ENCODE results near the gene RIPOR2. TPM values are rescaled to one million over a fixed set of nuclear protein-coding genes. Genes with fewer than 3 reads are reported as not detected.
"Not testable (repeated sequence)": the region's sequence is repeated elsewhere in the genome, so short reads cannot be mapped to it uniquely, and the experiment has no call there.

Gene RIPOR2
- total and polyA plus RNA-seq, 7 experiments from 2014 or later, result 246 to 813 (median 532) TPM

DNA sequence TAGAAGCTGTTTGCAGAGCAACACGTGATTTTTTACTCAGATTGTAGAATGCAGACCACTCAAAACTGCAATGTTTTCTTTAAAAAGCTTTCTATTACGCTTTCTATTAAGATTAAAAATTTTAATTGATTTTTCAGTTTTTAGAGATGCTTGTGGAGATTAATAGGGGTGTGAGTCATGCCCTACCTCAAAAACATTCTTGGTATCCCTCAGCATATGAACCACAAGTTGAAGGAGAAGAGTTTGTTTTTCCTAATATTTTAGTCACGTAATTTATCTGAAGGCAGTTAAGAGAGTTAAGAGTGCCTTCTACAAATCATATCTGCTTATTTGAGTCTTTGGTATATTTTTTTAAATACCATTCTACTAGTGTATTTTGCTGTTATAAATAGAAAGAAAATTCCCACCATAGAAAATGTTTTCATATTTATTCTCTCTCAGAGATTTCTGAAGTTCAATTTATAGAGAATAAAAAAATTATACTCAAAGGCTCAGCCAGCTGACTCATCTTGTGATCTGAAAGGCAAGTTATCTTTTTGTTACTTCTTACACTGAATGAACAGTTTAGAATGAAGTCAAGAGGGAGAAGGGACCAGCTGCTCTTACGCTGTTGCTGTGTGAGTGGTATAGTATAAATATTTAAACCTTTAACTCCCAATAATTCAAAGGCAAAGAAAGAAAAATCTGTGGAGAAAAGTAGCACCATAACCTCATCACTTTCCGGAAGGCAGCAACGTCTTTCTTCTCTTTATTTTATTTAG lies 7.6 kb downstream of the RIPOR2 start:
- H3K4me1 ChIP-seq (ENCODE audit: control insufficient read depth in 2 of 2, insufficient read depth in 2 of 2, low read length in 2 of 2), result peaks cover 47 to 72% of the 10 kb centered on the region in 2 donors
- H3K36me3 ChIP-seq (ENCODE audit: control insufficient read depth in 2 of 3, insufficient read depth in 3 of 3, low read length in 3 of 3), result peaks cover 16 to 41% (median 19%) of the 10 kb centered on the region in 3 experiments
- Mint-ChIP-seq H3K36me3 (peaks cover 28 to 78% (median 64%) of the 10 kb centered on the region in 5 donors), H3K9me3 (peaks cover 0 to 8% (median 0%) of the 10 kb centered on the region in 11 donors), H3K27me3 (peaks cover 0 to 2% (median 0%) of the 10 kb centered on the region in 5 donors), H3K4me1 (peaks cover 69 to 83% (median 73%) of the 10 kb centered on the region in 7 donors), H3K27ac (peak overlapping the region; percentile 84 to 99 (median 93)), H3K4me3 (peak overlapping the region; percentile 83 to 100 (median 98))
- intact Hi-C loops (cut with micrococcal nuclease), result loop anchor here in 1 of 2 donors (1.0 to 5.0 kb wide), 5 partner anchors 8 to 206 kb away; no protein-coding TSS in a partner anchor
- H3K4me3 ChIP-seq (ENCODE audit: low read length), result peak overlapping the region; percentile 89
- no peaks in the 10 kb centered on the region for H3K9me3 ChIP-seq (ENCODE audit: control insufficient read depth in 2 of 3, low read length in 3 of 3)
- no peak for ATAC-seq
- no peaks in the 10 kb centered on the region for H3K27me3 ChIP-seq (ENCODE audit: control insufficient read depth in 2 of 2, insufficient read depth in 2 of 2, low read length in 2 of 2)
- peak in 1 of 9 donors; percentile 55 for DNase-seq
- ChIA-PET CTCF (interaction anchor here (0.9 to 1.9 kb wide), 5 partner anchors 10 to 64 kb away, joined by 3 to 8 read pairs (median 4); no protein-coding TSS in a partner anchor), POLR2A (interaction anchor here (0.7 to 19.0 kb wide), 9 partner anchors 8 to 152 kb away, joined by 3 to 1484 read pairs (median 64); partner anchors contain the start of gene RIPOR2)
- H3K27ac ChIP-seq (ENCODE audit: low read depth, low read length), result peak overlapping the region; percentile 85

DNA sequence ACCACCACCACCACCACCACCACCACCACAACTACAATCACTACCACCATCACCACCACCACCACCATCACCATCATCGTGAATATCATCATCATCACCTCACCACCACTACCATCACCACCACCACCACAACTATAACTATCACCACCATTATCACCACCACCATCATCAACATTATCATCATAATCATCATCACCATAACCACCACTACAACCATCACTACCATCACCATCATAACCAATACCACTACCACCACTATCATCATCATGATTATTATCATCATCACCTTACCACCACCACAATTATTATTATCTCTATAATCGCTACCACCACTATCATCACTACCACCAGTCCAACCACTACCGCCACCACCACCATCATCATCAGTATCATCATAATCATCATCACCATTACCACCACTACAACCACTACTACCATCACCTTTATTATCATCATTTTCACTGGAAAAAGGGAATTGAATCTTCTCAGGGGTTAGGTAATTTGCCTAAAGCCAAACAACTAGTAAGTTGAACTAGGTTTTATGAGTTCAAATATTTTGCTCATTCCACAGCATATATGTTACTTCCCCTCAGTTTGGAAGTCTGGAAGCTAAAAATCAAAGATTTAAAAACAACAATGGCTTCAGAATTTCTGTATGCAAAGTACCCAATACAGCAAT lies 8.3 kb downstream of the RIPOR2 start:
- CTCF ChIA-PET, result interaction anchor here (0.9 to 1.9 kb wide), 2 partner anchors 9 to 65 kb away, joined by 4 to 8 read pairs; no protein-coding TSS in a partner anchor
- H3K27ac Mint-ChIP-seq, result peak overlapping the region; percentile 75 to 99 (median 93)
- peak overlapping the region; percentile 83 to 100 (median 98) for H3K4me3 Mint-ChIP-seq
- H3K9me3 Mint-ChIP-seq, result peaks cover 0 to 8% (median 0%) of the 10 kb centered on the region in 11 donors
- peaks cover 16 to 41% (median 19%) of the 10 kb centered on the region in 3 experiments for H3K36me3 ChIP-seq (ENCODE audit: control insufficient read depth in 2 of 3, insufficient read depth in 3 of 3, low read length in 3 of 3)
- peaks cover 54 to 79% of the 10 kb centered on the region in 2 donors for H3K4me1 ChIP-seq (ENCODE audit: control insufficient read depth in 2 of 2, insufficient read depth in 2 of 2, low read length in 2 of 2)
- H3K4me3 ChIP-seq (ENCODE audit: low read length), result peak overlapping the region; percentile 89
- H3K36me3 Mint-ChIP-seq, result peaks cover 31 to 71% (median 62%) of the 10 kb centered on the region in 5 donors
- H3K4me1 Mint-ChIP-seq, result peaks cover 68 to 90% (median 78%) of the 10 kb centered on the region in 7 donors
- H3K9me3 ChIP-seq (ENCODE audit: control insufficient read depth in 2 of 3, low read length in 3 of 3), result no peaks in the 10 kb centered on the region
- ATAC-seq (peak; percentile 50), DNase-seq (no peak)
- H3K27me3 Mint-ChIP-seq, result peaks cover 0 to 2% (median 0%) of the 10 kb centered on the region in 5 donors
- peak overlapping the region; percentile 85 for H3K27ac ChIP-seq (ENCODE audit: low read depth, low read length)
- POLR2A ChIA-PET, result interaction anchor here (0.8 to 19.0 kb wide), 7 partner anchors 9 to 91 kb away, joined by 3 to 1484 read pairs (median 94); partner anchors contain the start of gene RIPOR2
- no peaks in the 10 kb centered on the region for H3K27me3 ChIP-seq (ENCODE audit: control insufficient read depth in 2 of 2, insufficient read depth in 2 of 2, low read length in 2 of 2)
- intact Hi-C loops (cut with micrococcal nuclease), result loop anchor here in 1 of 2 donors (5.0 kb wide), 1 partner anchor 205 kb away; no protein-coding TSS in a partner anchor

DNA sequence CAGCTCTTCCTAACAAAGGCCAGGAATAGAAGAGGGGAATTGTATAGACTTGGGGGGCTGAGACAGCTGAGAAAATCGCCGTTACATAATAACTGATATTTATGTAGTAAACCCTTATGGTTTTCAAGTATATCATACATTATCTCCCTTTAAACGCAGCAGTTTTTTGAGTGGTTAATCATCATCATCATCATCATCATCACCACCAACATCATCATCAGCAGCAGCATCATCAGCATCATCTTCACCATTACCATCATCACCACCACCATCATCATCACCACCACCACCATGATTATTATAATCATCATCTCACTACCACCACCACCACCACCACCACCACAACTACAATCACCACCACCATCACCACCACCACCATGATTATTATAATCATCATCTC lies 9.1 kb downstream of the RIPOR2 start:
- CTCF ChIA-PET, result interaction anchor here (0.7 to 3.7 kb wide), 8 partner anchors 21 to 144 kb away, joined by 3 to 28 read pairs (median 4); no protein-coding TSS in a partner anchor
- H3K27me3 ChIP-seq (ENCODE audit: control insufficient read depth in 2 of 2, insufficient read depth in 2 of 2, low read length in 2 of 2); H3K9me3 ChIP-seq (ENCODE audit: control insufficient read depth in 2 of 3, low read length in 3 of 3); H3K9me3 Mint-ChIP-seq; H3K27me3 Mint-ChIP-seq; DNase-seq: not testable (repeated sequence)
- POLR2A ChIA-PET, result interaction anchor here (1.5 to 19.0 kb wide), 5 partner anchors 9 to 112 kb away, joined by 5 to 1484 read pairs (median 644); partner anchors contain the start of gene RIPOR2
- Histone ChIP-seq H3K36me3 (ENCODE audit: control insufficient read depth in 2 of 3, insufficient read depth in 3 of 3, low read length in 3 of 3) (peaks cover 10 to 41% (median 16%) of the 10 kb centered on the region in 3 experiments), H3K4me3 (ENCODE audit: low read length) (peak overlapping the region; percentile 33), H3K27ac (ENCODE audit: low read depth, low read length) (peak overlapping the region; percentile 85), H3K4me1 (ENCODE audit: control insufficient read depth in 2 of 2, insufficient read depth in 2 of 2, low read length in 2 of 2) (peaks cover 60 to 81% of the 10 kb centered on the region in 2 donors)
- intact Hi-C loops (cut with micrococcal nuclease), result loop anchor here (1.0 to 5.0 kb wide), 2 partner anchors 8 to 204 kb away; no protein-coding TSS in a partner anchor
- peak; percentile 17 for ATAC-seq
- H3K4me1 Mint-ChIP-seq, result peaks cover 65 to 98% (median 81%) of the 10 kb centered on the region in 7 donors
- H3K36me3 Mint-ChIP-seq, result peaks cover 24 to 63% (median 55%) of the 10 kb centered on the region in 5 donors
- H3K4me3 Mint-ChIP-seq, result peak overlapping the region; percentile 75 to 99 (median 86)
- peak overlapping the region; percentile 81 to 98 (median 91) for H3K27ac Mint-ChIP-seq

DNA sequence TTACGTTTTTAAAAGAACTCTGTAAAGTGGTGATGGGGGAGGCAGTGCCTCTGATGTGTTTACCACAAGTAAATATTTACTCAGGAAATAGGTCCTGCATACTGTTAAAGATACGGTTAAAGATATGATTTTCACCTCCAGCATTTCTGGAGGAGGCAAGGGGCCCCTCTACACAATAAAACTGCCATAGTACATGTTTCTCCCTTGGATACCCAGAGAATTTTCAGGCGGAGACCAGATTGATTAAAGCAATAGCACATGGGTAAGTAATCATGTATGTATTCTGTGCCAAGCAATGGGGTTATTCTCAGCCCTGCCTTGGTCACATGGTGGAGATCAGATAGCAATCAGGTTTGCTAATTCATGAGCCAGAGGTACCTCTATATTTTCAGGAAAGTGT lies 9.6 kb downstream of the RIPOR2 start:
- H3K27ac ChIP-seq (ENCODE audit: low read depth, low read length), result peak overlapping the region; percentile 85
- no peaks in the 10 kb centered on the region for H3K9me3 ChIP-seq (ENCODE audit: control insufficient read depth in 2 of 3, low read length in 3 of 3)
- peak in 1 of 9 donors; percentile 35 for DNase-seq
- peaks cover 5 to 38% (median 12%) of the 10 kb centered on the region in 3 experiments for H3K36me3 ChIP-seq (ENCODE audit: control insufficient read depth in 2 of 3, insufficient read depth in 3 of 3, low read length in 3 of 3)
- peak overlapping the region; percentile 33 for H3K4me3 ChIP-seq (ENCODE audit: low read length)
- H3K4me1 ChIP-seq (ENCODE audit: control insufficient read depth in 2 of 2, insufficient read depth in 2 of 2, low read length in 2 of 2), result peaks cover 65 to 82% of the 10 kb centered on the region in 2 donors
- intact Hi-C loops (cut with micrococcal nuclease), result loop anchor here (1.0 to 5.0 kb wide), 2 partner anchors 8 to 204 kb away; no protein-coding TSS in a partner anchor
- H3K4me1 Mint-ChIP-seq, result peaks cover 65 to 98% (median 83%) of the 10 kb centered on the region in 7 donors
- POLR2A ChIA-PET, result interaction anchor here (0.6 to 19.0 kb wide), 9 partner anchors 10 to 1308 kb away, joined by 3 to 1484 read pairs (median 5); partner anchors contain the start of gene RIPOR2
- H3K27ac Mint-ChIP-seq, result peak overlapping the region; percentile 81 to 98 (median 91)
- no peaks in the 10 kb centered on the region for H3K27me3 ChIP-seq (ENCODE audit: control insufficient read depth in 2 of 2, insufficient read depth in 2 of 2, low read length in 2 of 2)
- CTCF ChIA-PET, result interaction anchor here (0.6 to 3.7 kb wide), 13 partner anchors 8 to 145 kb away, joined by 3 to 28 read pairs (median 3); no protein-coding TSS in a partner anchor
- peak; percentile 44 for ATAC-seq
- peaks cover 23 to 62% (median 53%) of the 10 kb centered on the region in 5 donors for H3K36me3 Mint-ChIP-seq
- H3K4me3 Mint-ChIP-seq, result peak overlapping the region; percentile 75 to 99 (median 86)
- H3K27me3 Mint-ChIP-seq, result peaks cover 0 to 2% (median 0%) of the 10 kb centered on the region in 5 donors
- H3K9me3 Mint-ChIP-seq, result peaks cover 0 to 8% (median 0%) of the 10 kb centered on the region in 11 donors

DNA sequence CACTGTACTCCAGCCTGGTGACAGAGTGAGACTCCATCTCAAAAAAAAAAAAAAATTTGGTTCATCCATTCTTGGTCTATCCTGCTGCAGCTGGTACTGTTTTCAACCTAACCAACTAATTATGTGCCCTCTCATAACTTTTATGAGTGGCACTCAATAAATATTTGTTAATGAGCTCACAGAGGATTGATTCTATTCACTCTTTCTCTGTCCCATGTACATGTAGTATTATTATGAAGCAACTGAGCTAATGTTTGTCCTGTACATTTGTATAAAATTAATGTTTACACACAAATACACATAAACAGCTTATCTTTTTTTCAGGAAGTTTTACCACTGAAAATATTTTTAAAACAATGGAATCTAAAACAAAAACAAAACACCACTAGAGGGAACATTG lies 10.1 kb downstream of the RIPOR2 start:
- peak overlapping the region; percentile 53 to 98 (median 88) for H3K27ac Mint-ChIP-seq
- CTCF ChIA-PET, result interaction anchor here (0.6 to 3.7 kb wide), 14 partner anchors 9 to 145 kb away, joined by 3 to 28 read pairs (median 3); no protein-coding TSS in a partner anchor
- peaks cover 0 to 8% (median 0%) of the 10 kb centered on the region in 11 donors for H3K9me3 Mint-ChIP-seq
- peaks cover 28 to 62% (median 52%) of the 10 kb centered on the region in 5 donors for H3K36me3 Mint-ChIP-seq
- peaks cover 0 to 2% (median 0%) of the 10 kb centered on the region in 5 donors for H3K27me3 Mint-ChIP-seq
- Histone ChIP-seq H3K27ac (ENCODE audit: low read depth, low read length) (peak overlapping the region; percentile 85), H3K36me3 (ENCODE audit: control insufficient read depth in 2 of 3, insufficient read depth in 3 of 3, low read length in 3 of 3) (peaks cover 5 to 37% (median 6%) of the 10 kb centered on the region in 3 experiments), H3K4me3 (ENCODE audit: low read length) (peak overlapping the region; percentile 33), H3K4me1 (ENCODE audit: control insufficient read depth in 2 of 2, insufficient read depth in 2 of 2, low read length in 2 of 2) (peaks cover 70 to 82% of the 10 kb centered on the region in 2 donors), H3K9me3 (ENCODE audit: control insufficient read depth in 2 of 3, low read length in 3 of 3) (no peaks in the 10 kb centered on the region), H3K27me3 (ENCODE audit: control insufficient read depth in 2 of 2, insufficient read depth in 2 of 2, low read length in 2 of 2) (no peaks in the 10 kb centered on the region)
- intact Hi-C loops (cut with micrococcal nuclease), result loop anchor here (1.0 to 5.0 kb wide), 2 partner anchors 7 to 203 kb away; no protein-coding TSS in a partner anchor
- H3K4me1 Mint-ChIP-seq, result peaks cover 65 to 98% (median 83%) of the 10 kb centered on the region in 7 donors
- H3K4me3 Mint-ChIP-seq, result peak overlapping the region; percentile 63 to 99 (median 86)
- no peak for ATAC-seq
- POLR2A ChIA-PET, result interaction anchor here (0.6 to 19.0 kb wide), 9 partner anchors 10 to 1308 kb away, joined by 3 to 1484 read pairs (median 5); partner anchors contain the start of gene RIPOR2
- DNase-seq, result no peak
